T-helper 1 cell treated with Interleukin-12 subunit alpha and Interleukin-12 subunit beta and Interleukin-4 antibody, amounts not matched to agents 30 ng/mL and 1 ng/mL, for 36 hours (primary cell): ENCODE results near the gene ACSL4. TPM values are rescaled to one million over a fixed set of nuclear protein-coding genes. Genes with fewer than 3 reads are reported as not detected.

ENCODE experiments used
- intact Hi-C: fragments of 100-400 bp; cut with micrococcal nuclease; formaldehyde crosslinking; loops from one replicate; pipeline ENCODE4 v1.15.1; 2024
- total RNA-seq: library from RNA; stranded (reverse); gene quantifications from 2 replicates; pipeline ENCODE4 v1.2.3, GENCODE V29; 2022

ACSL4 gene
- total RNA-seq, 1 donor from 2014 or later: 42.9 TPM

DNA sequence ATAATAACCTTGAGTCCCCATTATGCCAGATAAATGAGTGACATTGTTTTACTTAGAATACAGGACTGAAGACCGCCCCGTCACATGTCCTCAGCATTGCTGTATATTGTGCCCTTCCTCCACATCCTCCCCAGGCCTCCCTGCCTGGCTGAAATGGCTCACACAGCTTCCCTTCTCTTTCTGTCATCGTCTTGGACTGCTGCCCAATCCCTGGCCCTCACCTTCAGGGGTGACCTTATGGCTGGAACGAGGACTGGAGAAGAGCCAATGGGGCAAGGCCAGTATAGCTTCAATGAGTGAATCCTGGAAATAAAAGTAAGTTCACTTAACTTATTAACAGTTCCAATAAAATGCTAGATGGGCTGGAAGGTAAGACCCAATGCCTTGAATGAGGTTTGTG is 110.8 kb downstream of the ACSL4 start:
- intact Hi-C loops: no loop called here

DNA sequence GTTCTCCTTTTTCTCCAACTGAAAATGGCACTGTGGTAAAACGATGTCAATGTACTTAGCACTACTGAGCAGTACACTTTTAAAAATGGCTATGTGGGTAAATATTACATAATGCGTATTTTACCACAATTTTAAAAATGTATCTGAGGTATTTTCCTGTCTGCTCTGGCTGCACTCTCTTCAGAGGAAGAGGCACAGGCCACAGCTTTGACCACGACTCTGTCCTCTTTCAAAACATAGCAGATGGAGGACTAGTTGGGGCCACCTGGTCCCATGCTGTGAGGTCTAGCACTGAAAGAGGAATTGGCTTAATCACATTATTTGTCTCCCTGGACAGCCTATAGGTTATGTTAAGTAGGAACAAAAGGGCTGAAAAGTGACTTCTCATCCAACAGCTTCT is 113.3 kb downstream of the ACSL4 start:
- intact Hi-C loops: no loop called here

DNA sequence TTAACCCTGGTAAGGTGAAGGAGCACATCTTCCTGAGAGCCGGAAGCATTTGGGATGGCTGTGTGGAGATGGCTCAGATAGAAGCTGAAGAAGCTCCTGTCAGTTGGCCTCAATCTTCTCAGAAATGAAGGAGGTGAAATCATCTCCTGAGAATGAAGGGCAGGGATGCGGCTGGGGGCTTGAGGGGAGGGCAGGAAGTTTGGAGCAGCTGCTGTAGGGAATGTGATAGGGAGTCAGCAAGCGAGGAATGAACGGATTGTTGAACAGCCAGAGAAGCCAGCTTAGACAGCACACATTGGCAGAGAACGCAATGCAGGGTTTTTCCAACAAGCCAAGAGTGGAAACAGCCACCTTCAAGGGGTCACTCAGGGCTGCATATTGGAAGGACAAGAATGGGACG is 118.1 kb downstream of the ACSL4 start:
- intact Hi-C loops: no loop called here

- intact Hi-C loops: no loop called here
Measured at GRCh38 chrX:109601486-109601885, 131.6 kb downstream of the ACSL4 start.

GRCh38 chrX:109600237-109600651 is 132.8 kb downstream of the ACSL4 start:
- intact Hi-C loops: no loop called here

- intact Hi-C loops: no loop called here
Measured at GRCh38 chrX:109596015-109596414, 137.0 kb downstream of the ACSL4 start.

Other genes with a start within 250 kb of the ACSL4 start
- gene NXT2, start 196.4 kb downstream of the ACSL4 start, total RNA-seq: 11.8 and 15.1 TPM in 2 replicates
- gene KCNE5, start 108.1 kb downstream of the ACSL4 start, total RNA-seq: 0.37 and 0.42 TPM in 2 replicates